Bladder microvascular endothelial cell (primary cell): ENCODE measurements around the gene PRKCG. TPM values are rescaled to one million over a fixed set of nuclear protein-coding genes. Genes with fewer than 3 reads are reported as not detected.

Experiments
- total RNA-seq: library from RNA; depleted of rRNA; stranded (reverse); fragments of >200 nt; gene quantifications from 2 replicates; pipeline ENCODE4 v1.2.3, GENCODE V29; 2014

PRKCG gene
- total RNA-seq = not detected in 2 replicates

DNA sequence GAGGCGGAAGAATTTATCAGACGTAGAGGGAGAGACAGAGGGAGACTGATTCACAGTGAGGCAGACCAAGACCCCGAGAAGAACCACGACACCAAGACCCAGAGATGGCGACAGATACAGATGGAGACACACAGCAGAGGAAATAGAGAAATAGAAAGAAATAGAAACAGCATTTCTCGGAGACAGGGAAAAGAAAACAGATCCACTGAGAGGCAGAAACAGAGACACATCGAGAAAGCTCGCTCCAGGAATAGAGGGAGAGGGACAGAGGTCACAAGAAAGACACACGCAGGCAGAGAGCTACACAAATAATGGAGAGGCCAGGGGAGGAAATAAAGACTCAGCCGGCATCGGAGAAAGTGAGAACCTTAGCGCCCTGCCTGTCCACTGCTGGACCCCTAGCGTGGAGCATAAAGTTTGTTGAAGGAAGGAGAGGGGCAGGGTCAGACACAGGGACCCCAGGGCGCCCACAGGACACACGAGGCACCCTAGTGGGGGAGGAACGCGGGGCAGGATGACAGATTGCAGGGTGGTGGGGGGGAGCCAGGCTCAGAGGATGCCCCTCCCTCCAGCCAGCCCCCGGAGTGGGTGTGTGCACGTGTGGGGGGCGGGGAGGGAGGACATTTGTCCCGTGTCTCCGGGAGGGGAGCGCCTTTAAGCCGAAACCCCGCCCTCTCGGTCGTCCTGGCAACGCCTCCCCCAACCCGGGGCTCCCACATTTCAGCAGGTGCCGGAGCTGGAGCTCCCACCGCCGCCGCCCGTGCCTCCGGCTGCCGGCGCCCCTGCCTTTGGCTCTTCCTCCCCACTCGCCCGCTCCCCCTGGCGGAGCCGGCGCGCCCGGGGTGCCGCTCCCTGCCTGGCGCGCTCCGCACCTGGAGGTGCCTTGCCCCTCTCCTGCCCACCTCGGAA, at the start of gene PRKCG:
PRKCG (plus strand) TSS at position 716 of the 909 bp plus-strand sequence. CDS start 298 bp downstream, outside the sequence.

GRCh38 chr19:53867225-53868090, 14.5 kb upstream of the PRKCG start, which contains the start of gene MYADM:
Gene MYADM, plus strand, starts transcription at chr19:53867883. Its CDS starts 5,647 bp downstream, at chr19:53873530.

DNA sequence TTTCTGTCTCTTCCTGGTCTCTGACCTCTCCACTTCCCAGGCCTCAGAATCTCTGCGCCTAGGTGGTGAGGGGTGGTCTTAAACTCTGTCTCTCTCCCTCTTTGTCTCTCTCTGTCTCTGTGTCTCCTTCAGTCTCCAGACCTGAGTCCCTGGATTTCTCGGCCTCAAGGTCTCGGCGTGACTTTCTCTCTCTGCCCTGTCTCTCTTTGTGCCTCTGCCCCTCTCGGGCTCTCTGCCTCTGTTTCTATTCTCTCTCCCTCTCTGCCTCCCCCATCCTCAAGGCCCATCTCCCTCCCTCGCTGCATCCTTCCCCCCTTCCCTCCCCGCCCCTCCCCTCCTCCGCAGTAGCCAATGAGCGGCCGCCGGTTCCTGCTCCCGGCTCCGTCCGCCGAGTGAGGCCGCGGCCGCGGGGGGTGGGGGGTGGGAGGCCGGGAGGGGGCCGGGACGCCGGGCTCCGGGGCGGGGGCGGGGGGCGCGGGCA, 27.0 kb downstream of the PRKCG start, which contains the start of gene CACNG7:
CACNG7 (plus strand) TSS at position 344 of the 481 bp plus-strand sequence. CDS start 3,554 bp downstream, outside the sequence.

Other genes with a start within 250 kb of the PRKCG start
- 0.69 and 4.2 TPM in 2 replicates for gene NLRP12, start 57.9 kb upstream of the PRKCG start, total RNA-seq
- 5.0 and 15.9 TPM in 2 replicates for gene MYADM, start 14.3 kb upstream of the PRKCG start, total RNA-seq
- gene CACNG7, start 27.1 kb downstream of the PRKCG start, total RNA-seq = not detected in 2 replicates
- 0.16 and 0.19 TPM in 2 replicates for gene CACNG8, start 80.7 kb downstream of the PRKCG start, total RNA-seq
- gene CACNG6, start 109.4 kb downstream of the PRKCG start, total RNA-seq = 0.25 and 0.81 TPM in 2 replicates
- gene VSTM1, start 181.7 kb downstream of the PRKCG start, total RNA-seq = not detected in 2 replicates
- gene TARM1, start 199.2 kb downstream of the PRKCG start, total RNA-seq = not detected in 2 replicates
- not detected in 2 replicates for gene OSCAR, start 218.6 kb downstream of the PRKCG start, total RNA-seq
- gene NDUFA3, start 220.7 kb downstream of the PRKCG start, total RNA-seq = 10.0 and 15.7 TPM in 2 replicates
- 25.4 and 32.9 TPM in 2 replicates for gene TFPT, start 233.5 kb downstream of the PRKCG start, total RNA-seq
- gene PRPF31, start 233.6 kb downstream of the PRKCG start, total RNA-seq = 67.8 and 80.6 TPM in 2 replicates